HCT116 (cell line): ENCODE results near the gene CNTNAP2.

Source experiments
- EZH2 ChIP-seq: fragments of 200-600 bp; sonication (generic); IDR thresholded peaks from 2 replicates; pipeline ENCODE4 v1.6.1; 2017; ENCODE audit warnings: antibody characterized with exemption, mixed run types
- EZH2phosphoT487 ChIP-seq: fragments of 200-600 bp; IDR thresholded peaks from 2 replicates; pipeline ENCODE4 v1.6.1; 2018; ENCODE audit warnings: antibody characterized with exemption, borderline replicate concordance
- POLR2A ChIP-seq: IDR thresholded peaks from 2 replicates; pipeline ENCODE4 v1.7.0; 2011; ENCODE audit warnings: borderline replicate concordance; ENCODE audit not compliant: insufficient read depth, insufficient read length; ENCODE audit errors: extremely low read depth
- POLR2AphosphoS5 ChIP-seq: IDR thresholded peaks from 2 replicates; pipeline ENCODE4 v1.6.1; 2011; ENCODE audit warnings: mild to moderate bottlenecking, low read depth, low read length, moderate library complexity
- SRF ChIP-seq: IDR thresholded peaks from 2 replicates; pipeline ENCODE4 v1.6.1; 2012; ENCODE audit warnings: low read depth
- TCF7L2 ChIP-seq: IDR thresholded peaks from 2 replicates; pipeline ENCODE4 v1.7.0; 2011; ENCODE audit warnings: borderline replicate concordance, inconsistent platforms; ENCODE audit not compliant: insufficient read depth, insufficient read length; ENCODE audit errors: extremely low read depth
- YY1 ChIP-seq: IDR thresholded peaks from 2 replicates; pipeline ENCODE4 v1.6.1; 2011; ENCODE audit warnings: low read length, low read depth, moderate library complexity, mild to moderate bottlenecking; ENCODE audit not compliant: insufficient replicate concordance; ENCODE audit errors: extremely low read depth
- ZFX ChIP-seq: fragments of 450-650 bp; IDR thresholded peaks from 2 replicates; pipeline ENCODE4 v1.6.1; 2017
- TF ChIP-seq, protein P1 (sequence below): IDR thresholded peaks from 2 replicates; pipeline ENCODE4 v1.6.1; 2012; ENCODE audit warnings: low read depth
- TF ChIP-seq, protein P2 (sequence below): IDR thresholded peaks from 2 replicates; pipeline ENCODE4 v1.6.1; 2011; ENCODE audit warnings: mild to moderate bottlenecking, low read length, moderate library complexity; ENCODE audit not compliant: insufficient replicate concordance; ENCODE audit errors: extremely low read depth
- TF ChIP-seq, protein P3 (sequence below), 3 experiments: fragments of 200-600 bp in 1 of 3; sonication (generic) in 1 of 3; IDR thresholded peaks in 2 of 3; conservative IDR thresholded peaks in 1 of 3; 2 replicates each; pipeline ENCODE4 v1.5.1; 2012 to 2017; ENCODE audit warnings: low read depth in 2 of 3, low read length in 2 of 3, antibody characterized with exemption in 1 of 3, borderline replicate concordance in 1 of 3, control low read depth in 1 of 3, mild to moderate bottlenecking in 1 of 3, mixed read lengths in 1 of 3, mixed run types in 1 of 3, moderate library complexity in 1 of 3; ENCODE audit not compliant: insufficient read depth in 1 of 3
- TF ChIP-seq, protein P4 (sequence below): IDR thresholded peaks from 2 replicates; pipeline ENCODE4 v1.6.1; 2012

DNA sequence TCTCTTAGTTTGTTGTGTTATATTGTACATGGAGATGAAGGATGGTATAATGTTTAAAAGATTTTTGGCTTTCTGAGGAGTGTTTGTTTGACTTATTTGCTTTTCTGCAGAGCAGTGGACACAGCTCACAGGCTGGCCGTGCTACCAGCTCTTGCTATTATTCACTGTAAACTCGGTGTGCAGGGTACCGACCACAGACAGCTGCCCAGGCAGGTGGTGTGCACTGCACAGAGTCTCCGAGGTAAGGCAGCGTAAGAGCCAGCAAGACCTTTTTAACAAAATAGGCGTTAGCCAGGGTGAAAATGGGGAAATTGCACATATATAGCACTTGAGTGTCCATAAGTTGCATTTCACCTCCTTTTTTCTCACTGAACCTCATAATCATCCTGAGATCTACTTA, 438.0 kb downstream of the CNTNAP2 start:
- TF ChIP-seq, protein P1, sequence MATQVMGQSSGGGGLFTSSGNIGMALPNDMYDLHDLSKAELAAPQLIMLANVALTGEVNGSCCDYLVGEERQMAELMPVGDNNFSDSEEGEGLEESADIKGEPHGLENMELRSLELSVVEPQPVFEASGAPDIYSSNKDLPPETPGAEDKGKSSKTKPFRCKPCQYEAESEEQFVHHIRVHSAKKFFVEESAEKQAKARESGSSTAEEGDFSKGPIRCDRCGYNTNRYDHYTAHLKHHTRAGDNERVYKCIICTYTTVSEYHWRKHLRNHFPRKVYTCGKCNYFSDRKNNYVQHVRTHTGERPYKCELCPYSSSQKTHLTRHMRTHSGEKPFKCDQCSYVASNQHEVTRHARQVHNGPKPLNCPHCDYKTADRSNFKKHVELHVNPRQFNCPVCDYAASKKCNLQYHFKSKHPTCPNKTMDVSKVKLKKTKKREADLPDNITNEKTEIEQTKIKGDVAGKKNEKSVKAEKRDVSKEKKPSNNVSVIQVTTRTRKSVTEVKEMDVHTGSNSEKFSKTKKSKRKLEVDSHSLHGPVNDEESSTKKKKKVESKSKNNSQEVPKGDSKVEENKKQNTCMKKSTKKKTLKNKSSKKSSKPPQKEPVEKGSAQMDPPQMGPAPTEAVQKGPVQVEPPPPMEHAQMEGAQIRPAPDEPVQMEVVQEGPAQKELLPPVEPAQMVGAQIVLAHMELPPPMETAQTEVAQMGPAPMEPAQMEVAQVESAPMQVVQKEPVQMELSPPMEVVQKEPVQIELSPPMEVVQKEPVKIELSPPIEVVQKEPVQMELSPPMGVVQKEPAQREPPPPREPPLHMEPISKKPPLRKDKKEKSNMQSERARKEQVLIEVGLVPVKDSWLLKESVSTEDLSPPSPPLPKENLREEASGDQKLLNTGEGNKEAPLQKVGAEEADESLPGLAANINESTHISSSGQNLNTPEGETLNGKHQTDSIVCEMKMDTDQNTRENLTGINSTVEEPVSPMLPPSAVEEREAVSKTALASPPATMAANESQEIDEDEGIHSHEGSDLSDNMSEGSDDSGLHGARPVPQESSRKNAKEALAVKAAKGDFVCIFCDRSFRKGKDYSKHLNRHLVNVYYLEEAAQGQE, result no peak
- TF ChIP-seq POLR2A (no peak), EZH2 (no peak), POLR2AphosphoS5 (no peak), EZH2phosphoT487 (no peak), SRF (no peak), TCF7L2 (no peak), ZFX (no peak), YY1 (no peak)
- TF ChIP-seq, protein P2, sequence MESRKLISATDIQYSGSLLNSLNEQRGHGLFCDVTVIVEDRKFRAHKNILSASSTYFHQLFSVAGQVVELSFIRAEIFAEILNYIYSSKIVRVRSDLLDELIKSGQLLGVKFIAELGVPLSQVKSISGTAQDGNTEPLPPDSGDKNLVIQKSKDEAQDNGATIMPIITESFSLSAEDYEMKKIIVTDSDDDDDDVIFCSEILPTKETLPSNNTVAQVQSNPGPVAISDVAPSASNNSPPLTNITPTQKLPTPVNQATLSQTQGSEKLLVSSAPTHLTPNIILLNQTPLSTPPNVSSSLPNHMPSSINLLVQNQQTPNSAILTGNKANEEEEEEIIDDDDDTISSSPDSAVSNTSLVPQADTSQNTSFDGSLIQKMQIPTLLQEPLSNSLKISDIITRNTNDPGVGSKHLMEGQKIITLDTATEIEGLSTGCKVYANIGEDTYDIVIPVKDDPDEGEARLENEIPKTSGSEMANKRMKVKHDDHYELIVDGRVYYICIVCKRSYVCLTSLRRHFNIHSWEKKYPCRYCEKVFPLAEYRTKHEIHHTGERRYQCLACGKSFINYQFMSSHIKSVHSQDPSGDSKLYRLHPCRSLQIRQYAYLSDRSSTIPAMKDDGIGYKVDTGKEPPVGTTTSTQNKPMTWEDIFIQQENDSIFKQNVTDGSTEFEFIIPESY, result no peak
- TF ChIP-seq, protein P3, sequence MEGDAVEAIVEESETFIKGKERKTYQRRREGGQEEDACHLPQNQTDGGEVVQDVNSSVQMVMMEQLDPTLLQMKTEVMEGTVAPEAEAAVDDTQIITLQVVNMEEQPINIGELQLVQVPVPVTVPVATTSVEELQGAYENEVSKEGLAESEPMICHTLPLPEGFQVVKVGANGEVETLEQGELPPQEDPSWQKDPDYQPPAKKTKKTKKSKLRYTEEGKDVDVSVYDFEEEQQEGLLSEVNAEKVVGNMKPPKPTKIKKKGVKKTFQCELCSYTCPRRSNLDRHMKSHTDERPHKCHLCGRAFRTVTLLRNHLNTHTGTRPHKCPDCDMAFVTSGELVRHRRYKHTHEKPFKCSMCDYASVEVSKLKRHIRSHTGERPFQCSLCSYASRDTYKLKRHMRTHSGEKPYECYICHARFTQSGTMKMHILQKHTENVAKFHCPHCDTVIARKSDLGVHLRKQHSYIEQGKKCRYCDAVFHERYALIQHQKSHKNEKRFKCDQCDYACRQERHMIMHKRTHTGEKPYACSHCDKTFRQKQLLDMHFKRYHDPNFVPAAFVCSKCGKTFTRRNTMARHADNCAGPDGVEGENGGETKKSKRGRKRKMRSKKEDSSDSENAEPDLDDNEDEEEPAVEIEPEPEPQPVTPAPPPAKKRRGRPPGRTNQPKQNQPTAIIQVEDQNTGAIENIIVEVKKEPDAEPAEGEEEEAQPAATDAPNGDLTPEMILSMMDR (IDR thresholded peaks at IDR 0.05 in 2 of 3, conservative IDR thresholded peaks at IDR 0.05 in 1 of 3; ENCODE audit: borderline replicate concordance in 1 of 3, insufficient read depth in 1 of 3, low read depth in 2 of 3, low read length in 2 of 3), result no peak
- TF ChIP-seq, protein P4, sequence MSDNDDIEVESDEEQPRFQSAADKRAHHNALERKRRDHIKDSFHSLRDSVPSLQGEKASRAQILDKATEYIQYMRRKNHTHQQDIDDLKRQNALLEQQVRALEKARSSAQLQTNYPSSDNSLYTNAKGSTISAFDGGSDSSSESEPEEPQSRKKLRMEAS, result no peak
